Neuron (in vitro differentiated cells): ENCODE data around the gene HMGA1.

ENCODE experiments used
- H2AFZ ChIP-seq: one replicate; pipeline ENCODE4 v1.6.1; 2013; ENCODE audit warnings: low read depth, mild to moderate bottlenecking, inconsistent platforms, low read length, moderate library complexity
- H3K27me3 ChIP-seq: one replicate; pipeline ENCODE4 v1.6.1; 2013; ENCODE audit warnings: low read length; ENCODE audit not compliant: insufficient read depth
- H3K36me3 ChIP-seq: one replicate; pipeline ENCODE4 v1.6.1; 2013; ENCODE audit warnings: low read length; ENCODE audit not compliant: insufficient read depth
- H3K4me1 ChIP-seq: one replicate; pipeline ENCODE4 v1.6.1; 2013; ENCODE audit warnings: low read length; ENCODE audit not compliant: insufficient read depth
- H3K4me3 ChIP-seq: 2 replicates; pipeline ENCODE4 v1.5.1; 2013; ENCODE audit warnings: mild to moderate bottlenecking, low read length, moderate library complexity
- H3K9me3 ChIP-seq: one replicate; pipeline ENCODE4 v1.6.1; 2013; ENCODE audit warnings: low read length

HMGA1 gene, protein sequence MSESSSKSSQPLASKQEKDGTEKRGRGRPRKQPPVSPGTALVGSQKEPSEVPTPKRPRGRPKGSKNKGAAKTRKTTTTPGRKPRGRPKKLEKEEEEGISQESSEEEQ

GRCh38 chr6:34236443-34237315, at the start of gene HMGA1:
Gene HMGA1 (plus strand): TSS chr6:34236873. CDS start chr6:34240781, 3,908 bp downstream.
- no peaks in the 10 kb centered on the region for H3K9me3 ChIP-seq
- peaks cover 8% of the 10 kb centered on the region for H3K4me1 ChIP-seq
- peak within 1 kb of the TSS; percentile 73 for H2AFZ ChIP-seq
- peak within 1 kb of the TSS; percentile 84 for H3K4me3 ChIP-seq
- no peaks in the 10 kb centered on the region for H3K27me3 ChIP-seq
- peaks cover 14% of the 10 kb centered on the region for H3K36me3 ChIP-seq

- Histone ChIP-seq H3K36me3 (no peaks in the 10 kb centered on the region), H2AFZ (no peak overlapping the region), H3K27me3 (no peaks in the 10 kb centered on the region), H3K9me3 (no peaks in the 10 kb centered on the region), H3K4me3 (no peak overlapping the region), H3K4me1 (no peaks in the 10 kb centered on the region)
Observed at GRCh38 chr6:34189806-34190503, 46.7 kb upstream of the HMGA1 start.

DNA sequence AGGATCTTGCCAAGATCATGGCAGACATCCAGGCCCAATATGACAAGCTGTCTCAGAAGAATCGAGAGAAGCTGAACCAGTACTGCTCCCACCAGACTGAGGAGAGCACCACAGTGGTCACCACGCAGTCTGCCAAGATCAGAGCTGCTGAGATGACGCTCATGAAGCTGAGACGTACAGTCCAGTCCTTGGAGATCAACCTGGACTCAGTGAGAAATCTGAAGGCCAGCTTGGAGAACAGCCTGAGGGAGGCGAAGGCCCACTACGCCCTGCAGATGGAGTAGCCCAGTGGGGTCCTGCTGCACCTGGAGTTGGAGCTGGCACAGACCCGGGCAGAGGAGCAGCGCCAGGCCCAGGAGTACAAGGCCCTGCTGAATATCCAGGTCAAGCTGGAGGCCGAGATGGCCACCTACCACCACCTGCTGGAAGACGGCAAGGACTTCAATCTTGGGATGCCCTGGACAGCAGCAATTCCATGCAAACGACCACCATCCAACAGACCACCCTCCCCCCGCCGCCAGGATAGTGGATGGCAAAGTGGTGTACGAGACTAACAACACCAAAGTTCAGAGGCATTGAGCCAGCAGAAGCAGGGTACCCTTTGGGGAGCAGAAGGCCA, 46.1 kb upstream of the HMGA1 start:
- Histone ChIP-seq H3K27me3 (no peaks in the 10 kb centered on the region), H3K4me3 (no peak overlapping the region), H3K4me1 (no peaks in the 10 kb centered on the region), H3K9me3 (no peaks in the 10 kb centered on the region), H2AFZ (no peak overlapping the region), H3K36me3 (no peaks in the 10 kb centered on the region)

- H3K4me3 ChIP-seq, result no peak overlapping the region
- H3K4me1 ChIP-seq, result no peaks in the 10 kb centered on the region
- no peak overlapping the region for H2AFZ ChIP-seq
- H3K36me3 ChIP-seq, result no peaks in the 10 kb centered on the region
- H3K27me3 ChIP-seq, result no peaks in the 10 kb centered on the region
- peaks cover 2% of the 10 kb centered on the region for H3K9me3 ChIP-seq
Observed at GRCh38 chr6:34194772-34195171, 41.9 kb upstream of the HMGA1 start.

DNA sequence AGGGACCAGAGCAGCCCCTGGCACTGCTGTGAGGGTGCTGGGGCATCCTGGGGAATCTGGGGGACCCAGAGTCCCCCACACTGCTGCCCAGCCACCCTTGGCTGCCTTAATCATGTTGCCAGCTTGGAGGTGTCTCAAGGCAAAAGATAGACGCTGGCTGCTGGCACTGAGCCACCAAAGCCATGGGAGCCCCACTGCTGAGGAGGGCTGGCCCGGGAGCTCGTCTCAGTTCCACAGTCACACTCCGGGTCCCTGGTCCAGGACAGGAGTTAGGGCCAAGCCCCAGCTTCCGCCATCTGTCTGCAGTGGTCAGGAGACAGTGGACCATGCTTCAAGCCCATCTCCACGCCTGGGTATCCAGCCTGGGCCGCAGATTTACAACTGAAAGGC, 41.0 kb upstream of the HMGA1 start:
- no peaks in the 10 kb centered on the region for H3K4me1 ChIP-seq
- H3K9me3 ChIP-seq, result peaks cover 2% of the 10 kb centered on the region
- H3K27me3 ChIP-seq, result no peaks in the 10 kb centered on the region
- H3K4me3 ChIP-seq, result no peak overlapping the region
- no peaks in the 10 kb centered on the region for H3K36me3 ChIP-seq
- no peak overlapping the region for H2AFZ ChIP-seq

GRCh38 chr6:34196116-34196832, 40.4 kb upstream of the HMGA1 start:
- H3K9me3 ChIP-seq, result peaks cover 2% of the 10 kb centered on the region
- H3K4me3 ChIP-seq, result no peak overlapping the region
- no peaks in the 10 kb centered on the region for H3K36me3 ChIP-seq
- H3K4me1 ChIP-seq, result no peaks in the 10 kb centered on the region
- no peaks in the 10 kb centered on the region for H3K27me3 ChIP-seq
- H2AFZ ChIP-seq, result no peak overlapping the region

DNA sequence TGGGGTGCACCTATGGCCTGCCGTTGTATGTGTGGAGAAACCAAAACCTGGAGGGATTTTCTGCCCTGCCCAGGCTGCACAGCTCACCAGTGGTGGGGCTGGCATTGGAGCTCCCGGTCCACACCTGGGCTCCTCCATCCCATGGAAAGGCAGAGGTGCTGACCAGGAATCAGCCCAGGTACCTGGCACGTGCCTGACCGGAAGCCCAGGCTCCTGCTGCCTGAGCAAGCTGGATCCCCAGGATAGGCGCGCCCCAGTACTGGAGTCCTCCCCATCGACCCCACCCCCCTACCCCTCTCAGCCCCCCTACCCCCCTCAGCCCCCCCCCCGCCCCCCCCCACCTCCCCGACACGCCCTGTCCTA, 39.9 kb upstream of the HMGA1 start:
- Histone ChIP-seq H3K27me3 (no peaks in the 10 kb centered on the region), H3K4me1 (no peaks in the 10 kb centered on the region), H3K4me3 (no peak overlapping the region), H3K36me3 (no peaks in the 10 kb centered on the region), H2AFZ (no peak overlapping the region), H3K9me3 (peaks cover 2% of the 10 kb centered on the region)

- H3K27me3 ChIP-seq, result no peaks in the 10 kb centered on the region
- H2AFZ ChIP-seq, result no peak overlapping the region
- H3K4me3 ChIP-seq, result no peak overlapping the region
- H3K9me3 ChIP-seq, result peaks cover 2% of the 10 kb centered on the region
- H3K4me1 ChIP-seq, result no peaks in the 10 kb centered on the region
- no peaks in the 10 kb centered on the region for H3K36me3 ChIP-seq
Observed at GRCh38 chr6:34200340-34200971, 36.2 kb upstream of the HMGA1 start.

- Histone ChIP-seq H3K4me1 (no peaks in the 10 kb centered on the region), H3K36me3 (no peaks in the 10 kb centered on the region), H3K27me3 (no peaks in the 10 kb centered on the region), H3K9me3 (peaks cover 2% of the 10 kb centered on the region), H2AFZ (no peak overlapping the region), H3K4me3 (no peak overlapping the region)
Observed at GRCh38 chr6:34201455-34202107, 35.1 kb upstream of the HMGA1 start.

- no peaks in the 10 kb centered on the region for H3K4me1 ChIP-seq
- H3K4me3 ChIP-seq, result no peak overlapping the region
- H3K36me3 ChIP-seq, result no peaks in the 10 kb centered on the region
- H3K9me3 ChIP-seq, result no peaks in the 10 kb centered on the region
- no peaks in the 10 kb centered on the region for H3K27me3 ChIP-seq
- no peak overlapping the region for H2AFZ ChIP-seq
Observed at GRCh38 chr6:34202329-34203201, 34.1 kb upstream of the HMGA1 start.

GRCh38 chr6:34204693-34205092, 32.0 kb upstream of the HMGA1 start:
- H3K9me3 ChIP-seq, result no peaks in the 10 kb centered on the region
- H3K27me3 ChIP-seq, result no peaks in the 10 kb centered on the region
- H3K36me3 ChIP-seq, result no peaks in the 10 kb centered on the region
- no peak overlapping the region for H3K4me3 ChIP-seq
- no peaks in the 10 kb centered on the region for H3K4me1 ChIP-seq
- no peak overlapping the region for H2AFZ ChIP-seq
